HEK293T (cell line): ENCODE measurements around the gene ATG101.

ENCODE experiments used
- ARNT ChIP-seq: fragments of 450-650 bp; IDR thresholded peaks from 2 replicates; pipeline ENCODE4 v1.6.1; 2017; ENCODE audit warnings: mild to moderate bottlenecking
- BHLHE40 ChIP-seq: fragments of 450-650 bp; IDR thresholded peaks from 2 replicates; pipeline ENCODE4 v1.6.1; 2016; ENCODE audit warnings: mild to moderate bottlenecking, moderate library complexity, borderline replicate concordance
- CTBP1 ChIP-seq: fragments of 450-650 bp; IDR thresholded peaks from 2 replicates; pipeline ENCODE4 v1.6.1; 2016; ENCODE audit warnings: borderline replicate concordance
- ELF4 ChIP-seq: fragments of 450-650 bp; IDR thresholded peaks from 2 replicates; pipeline ENCODE4 v1.6.1; 2017; ENCODE audit warnings: antibody characterized with exemption
- FOXA1 ChIP-seq: fragments of 450-650 bp; IDR thresholded peaks from 2 replicates; pipeline ENCODE4 v1.6.1; 2016; ENCODE audit warnings: mild to moderate bottlenecking
- FOXM1 ChIP-seq: fragments of 450-650 bp; IDR thresholded peaks from 2 replicates; pipeline ENCODE4 v1.6.1; 2017; ENCODE audit warnings: mild to moderate bottlenecking, borderline replicate concordance
- LEF1 ChIP-seq: fragments of 450-650 bp; IDR thresholded peaks from 2 replicates; pipeline ENCODE4 v1.6.1; 2017; ENCODE audit warnings: mild to moderate bottlenecking, borderline replicate concordance
- NFRKB ChIP-seq: fragments of 450-650 bp; IDR thresholded peaks from 2 replicates; pipeline ENCODE4 v1.6.1; 2016; ENCODE audit warnings: mild to moderate bottlenecking, moderate library complexity
- SP1 ChIP-seq: fragments of 450-650 bp; IDR thresholded peaks from 2 replicates; pipeline ENCODE4 v1.6.1; 2017
- SUZ12 ChIP-seq: fragments of 450-650 bp; IDR thresholded peaks from 2 replicates; pipeline ENCODE4 v1.6.1; 2016; ENCODE audit warnings: mild to moderate bottlenecking

- TF ChIP-seq BHLHE40 (no peak), ARNT (no peak), ELF4 (no peak), SP1 (no peak), FOXA1 (no peak), SUZ12 (no peak), NFRKB (no peak), CTBP1 (no peak), LEF1 (no peak), FOXM1 (no peak)
Measured at GRCh38 chr12:52046859-52047258, 22.9 kb upstream of the ATG101 start.
